ENCODE data around the gene RARS1.
A peak's percentile ranks its signal among the peaks of the same experiment; 100 is the strongest.

RARS1 gene

DNA sequence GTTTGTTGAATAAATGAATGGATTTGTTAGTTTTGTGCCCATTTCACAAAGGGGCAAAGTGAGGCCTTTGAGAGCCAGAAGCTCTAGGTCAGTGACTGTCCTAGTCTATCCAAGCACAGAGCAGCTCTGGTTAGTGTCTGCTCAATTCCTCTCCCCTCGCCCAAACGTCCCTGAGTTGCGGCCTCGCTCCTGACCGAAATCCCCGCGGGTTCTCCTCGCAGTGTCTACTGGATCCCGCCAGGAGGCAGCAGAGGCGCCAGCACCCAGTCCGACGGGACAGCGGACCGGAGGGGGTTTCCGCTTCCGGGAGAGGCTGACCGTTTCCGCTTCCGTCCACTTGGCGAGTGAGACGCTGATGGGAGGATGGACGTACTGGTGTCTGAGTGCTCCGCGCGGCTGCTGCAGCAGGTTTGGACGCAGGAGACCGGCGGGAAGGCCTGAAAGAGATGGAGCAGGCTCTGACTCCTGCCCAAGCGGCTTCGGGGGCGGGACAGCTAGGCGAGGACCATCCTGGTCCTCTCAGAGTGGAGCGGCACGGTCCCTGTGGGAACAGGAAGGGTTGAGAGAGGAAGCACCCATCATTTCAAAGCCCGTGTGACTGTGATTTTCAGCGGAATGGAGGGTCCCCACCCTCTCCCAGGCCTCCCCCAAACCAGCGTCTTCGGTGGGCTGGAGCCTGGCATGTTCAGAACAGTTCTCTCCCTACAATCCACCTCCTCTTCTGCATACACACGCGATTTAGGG lies at the start of gene RARS1:
Gene RARS1 (plus strand): TSS at position 336 of the 744 bp plus-strand sequence. CDS start 28 bp downstream, at position 364.
- FAIRE-seq: peak; percentile 92

DNA sequence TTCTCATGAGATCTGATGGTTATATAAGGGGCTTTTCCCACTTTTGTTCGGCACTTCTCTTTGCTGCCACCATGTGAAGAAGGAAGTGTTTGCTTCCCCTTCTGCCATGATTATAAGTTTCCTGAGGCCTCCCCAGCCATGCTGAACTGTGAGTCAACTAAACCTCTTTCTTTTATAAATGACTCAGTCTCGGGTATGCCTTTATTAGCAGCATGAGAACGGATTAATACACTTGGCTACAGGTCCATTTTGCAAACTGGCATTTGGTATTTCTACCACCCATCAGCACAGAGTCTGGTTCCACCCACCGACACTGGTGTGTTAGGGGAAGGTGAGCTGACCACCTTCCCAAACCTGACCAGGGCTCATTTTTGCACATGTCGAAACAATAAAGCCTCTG lies 47.9 kb upstream of the RARS1 start:
- no peak for FAIRE-seq

DNA sequence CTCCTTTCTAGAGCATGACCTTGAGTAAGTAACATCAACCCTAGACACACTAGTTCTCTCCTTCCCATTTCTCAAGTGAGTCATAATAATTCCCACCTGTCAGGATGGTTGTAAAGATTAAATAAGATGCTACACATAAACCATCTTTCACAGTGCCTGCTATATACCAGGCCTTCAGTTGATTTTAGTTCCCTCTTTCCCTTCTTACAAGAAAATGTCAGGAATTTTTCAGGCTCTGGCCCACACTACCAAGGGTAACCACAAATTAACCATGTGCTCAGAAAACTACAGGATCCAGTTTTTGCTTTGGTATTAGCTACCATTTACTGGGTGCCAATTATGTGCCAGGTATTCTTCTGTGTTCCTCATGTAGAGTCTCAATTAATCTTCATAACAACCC lies 42.7 kb upstream of the RARS1 start:
- FAIRE-seq: no peak

DNA sequence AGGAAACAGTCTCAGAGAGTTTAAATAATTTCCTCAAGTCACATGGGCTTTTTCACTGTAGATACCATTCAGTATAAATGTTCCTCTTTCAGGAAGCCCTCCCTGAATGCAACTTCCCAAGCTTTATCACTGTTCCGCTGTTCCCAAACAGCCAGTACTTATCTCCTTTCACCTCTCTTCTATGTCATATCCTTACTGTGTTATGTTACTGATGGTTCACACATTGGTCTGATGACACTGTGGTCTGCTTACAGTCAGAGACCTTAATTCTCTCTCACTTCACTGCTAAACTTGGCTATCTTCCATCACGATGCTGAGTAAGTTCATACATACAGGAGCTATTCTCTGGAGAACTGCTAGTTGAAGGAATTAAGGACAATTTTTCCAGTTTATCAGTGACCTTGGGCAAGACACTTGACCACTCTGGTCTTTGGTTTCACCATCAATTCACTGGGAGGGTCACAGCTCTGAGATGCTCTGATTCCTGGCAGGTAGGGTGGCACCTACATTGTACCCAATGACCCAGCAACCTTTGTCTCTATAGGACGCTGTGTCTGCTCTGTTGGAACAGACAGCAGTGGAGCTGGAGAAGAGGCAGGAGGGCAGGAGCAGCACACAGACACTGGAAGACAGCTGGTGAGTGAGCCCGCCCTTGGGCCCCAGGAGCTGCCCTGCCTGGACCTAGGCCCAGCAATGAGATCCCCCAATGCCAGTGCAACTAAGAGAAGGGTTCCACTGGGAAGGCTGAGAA lies 42.1 kb upstream of the RARS1 start:
- no peak for FAIRE-seq

DNA sequence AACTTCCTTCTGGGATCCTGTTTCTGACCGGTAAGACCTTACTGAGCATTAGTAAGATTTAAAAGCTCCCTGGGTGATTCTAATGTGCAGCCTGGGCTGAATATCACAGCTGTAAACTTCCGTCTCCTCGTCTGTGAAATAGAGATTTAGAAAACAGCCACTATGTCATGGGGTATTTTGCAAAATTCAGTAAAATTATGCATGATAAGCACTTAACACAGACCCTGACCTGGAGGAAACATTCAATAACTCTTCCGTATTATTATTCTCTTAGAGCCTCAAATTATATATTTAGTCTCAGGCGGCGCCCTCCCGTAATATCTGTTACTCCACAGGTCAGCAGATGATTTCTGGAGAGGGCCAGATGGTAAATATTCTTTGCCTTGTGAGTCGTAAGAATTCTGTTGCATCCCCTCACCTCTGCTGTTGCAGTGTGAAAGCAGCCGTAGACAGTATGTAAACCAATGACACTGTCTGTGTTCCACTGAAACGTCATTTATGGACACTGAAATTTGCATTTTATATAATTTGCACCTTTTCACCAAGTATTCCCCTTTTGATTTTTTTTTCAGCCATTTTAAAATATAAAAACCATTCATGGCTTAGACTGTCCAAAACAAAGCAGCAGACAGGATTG lies 39.2 kb upstream of the RARS1 start:
- FAIRE-seq: no peak

DNA sequence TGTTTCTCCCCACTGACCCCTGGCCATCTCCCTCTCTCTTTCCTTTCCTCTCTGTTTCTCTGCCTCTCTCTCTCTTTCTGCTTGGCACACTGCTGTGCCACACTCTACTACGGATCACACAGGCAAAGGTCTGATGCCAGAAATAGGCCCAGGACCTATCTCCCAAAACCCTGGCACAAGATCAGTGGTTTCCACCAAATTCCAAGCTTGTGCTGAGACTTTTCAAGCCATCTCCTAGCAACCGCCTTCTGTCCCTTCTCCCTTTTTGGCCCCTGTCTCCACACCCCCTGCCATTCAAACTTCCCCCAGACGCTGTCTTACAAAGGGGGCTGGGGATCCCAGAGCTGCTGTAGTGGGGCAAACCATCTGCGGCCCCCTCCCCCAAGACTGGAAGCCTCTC lies 38.5 kb upstream of the RARS1 start:
- FAIRE-seq: no peak

DNA sequence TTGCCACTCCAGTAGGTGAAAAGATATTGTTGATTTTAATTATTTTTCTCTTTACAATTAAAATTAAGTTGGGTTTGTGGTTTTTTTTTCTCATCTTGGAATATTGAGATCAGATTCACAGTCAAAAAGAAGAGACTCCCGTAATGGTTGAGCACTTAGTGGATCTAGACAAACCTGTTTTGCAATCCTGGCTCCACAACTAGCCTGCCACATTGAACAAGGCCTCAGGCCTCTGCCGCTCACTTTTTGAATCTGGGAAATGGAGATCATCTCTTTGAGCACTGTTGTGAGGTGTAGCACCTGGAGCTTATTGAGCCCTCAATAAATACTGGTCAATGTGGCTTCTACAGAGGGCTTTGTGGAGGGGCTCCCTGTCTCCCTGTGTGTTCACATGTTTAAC lies 37.1 kb upstream of the RARS1 start:
- FAIRE-seq: no peak

DNA sequence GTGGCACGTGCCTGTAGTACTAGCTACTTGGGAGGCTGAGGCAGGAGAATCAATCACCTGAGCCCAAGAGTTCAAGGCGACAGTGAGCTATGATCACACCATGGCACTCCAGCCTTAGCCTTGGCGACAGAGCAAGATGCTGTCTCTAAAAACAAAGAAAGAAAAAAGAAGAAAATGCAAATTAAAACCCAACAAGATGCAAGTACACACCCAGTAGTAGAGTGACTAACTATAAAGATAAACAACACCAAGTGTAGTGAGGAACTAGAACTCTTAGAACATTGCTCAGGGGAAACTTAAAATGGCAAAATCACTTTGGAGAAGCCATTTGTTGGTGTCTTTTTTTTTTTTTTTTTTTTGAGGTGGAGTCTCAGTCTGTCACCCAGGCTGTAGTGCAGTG lies 34.7 kb upstream of the RARS1 start:
- no peak for FAIRE-seq

DNA sequence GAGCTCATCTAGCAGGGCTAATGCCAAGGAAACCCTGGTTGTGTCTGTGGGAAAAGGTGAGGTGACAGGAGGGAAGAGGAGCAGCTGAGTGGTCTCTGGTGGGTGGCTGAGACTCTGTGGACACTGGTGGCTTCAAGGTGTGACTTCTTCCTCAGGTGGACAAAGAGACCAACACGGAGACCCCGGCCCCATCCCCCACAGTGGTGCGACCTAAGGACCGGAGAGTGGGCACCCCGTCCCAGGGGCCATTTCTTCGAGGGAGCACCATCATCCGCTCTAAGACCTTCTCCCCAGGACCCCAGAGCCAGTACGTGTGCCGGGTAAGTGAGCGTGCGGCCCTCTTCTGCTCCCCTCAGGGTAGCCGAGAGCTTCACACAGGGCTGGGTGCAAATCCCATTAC lies 31.1 kb upstream of the RARS1 start:
- FAIRE-seq: no peak

DNA sequence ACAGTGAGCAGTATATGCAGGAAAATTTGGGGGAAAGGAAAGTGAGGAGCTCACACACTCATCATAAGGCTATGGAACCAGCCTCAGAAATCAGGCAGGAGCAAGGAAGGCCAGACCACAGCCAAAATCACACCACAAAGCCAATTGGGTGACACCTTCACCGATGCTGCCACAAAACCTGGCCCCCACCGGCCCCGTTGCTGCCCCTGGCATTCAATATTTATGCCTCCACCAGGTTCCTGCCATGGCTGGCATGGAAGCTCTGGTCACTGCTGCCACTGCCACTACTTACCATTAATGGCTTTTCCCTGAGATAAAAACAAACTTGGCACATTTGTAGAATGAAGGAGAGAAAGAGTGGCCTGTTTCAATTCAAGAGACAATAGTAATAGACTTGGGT lies 28.7 kb upstream of the RARS1 start:
- FAIRE-seq: no peak

DNA sequence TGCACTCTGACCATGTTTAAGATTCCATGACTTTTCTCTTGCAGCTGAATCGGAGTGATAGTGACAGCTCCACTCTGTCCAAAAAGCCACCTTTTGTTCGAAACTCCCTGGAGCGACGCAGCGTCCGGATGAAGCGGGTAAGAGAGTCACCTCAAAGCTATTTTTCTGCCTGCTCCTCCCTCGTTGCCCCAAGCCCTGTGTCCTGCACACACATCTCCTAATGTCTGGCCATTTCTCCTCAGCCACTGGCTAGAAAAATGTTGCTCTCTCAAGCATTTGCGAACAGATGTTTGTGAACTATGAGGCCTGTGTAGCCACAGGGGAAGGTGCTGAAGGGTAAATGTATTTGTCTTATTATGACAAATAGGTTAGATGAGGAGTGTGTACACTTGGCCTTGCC lies 25.7 kb upstream of the RARS1 start:
- no peak for FAIRE-seq

DNA sequence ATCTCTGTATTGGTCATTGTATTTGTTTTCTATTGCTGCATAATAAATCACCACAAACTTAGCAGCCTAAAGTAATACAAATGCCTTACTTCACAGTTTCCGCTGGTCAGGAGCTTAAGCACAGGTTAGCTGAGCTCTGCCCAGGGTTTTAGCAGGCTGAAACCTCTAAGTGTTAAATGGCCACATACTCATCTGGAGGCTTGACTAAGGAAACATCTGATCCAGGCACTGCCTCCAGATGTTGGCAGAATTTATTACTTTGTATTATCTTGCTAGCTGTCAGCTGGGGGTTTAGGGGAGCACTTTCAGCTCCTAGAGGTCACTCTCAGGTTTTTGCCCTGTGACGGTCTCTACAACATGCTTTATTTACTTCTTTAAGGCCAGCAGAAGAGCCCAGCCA lies 23.2 kb upstream of the RARS1 start:
- FAIRE-seq: no peak

DNA sequence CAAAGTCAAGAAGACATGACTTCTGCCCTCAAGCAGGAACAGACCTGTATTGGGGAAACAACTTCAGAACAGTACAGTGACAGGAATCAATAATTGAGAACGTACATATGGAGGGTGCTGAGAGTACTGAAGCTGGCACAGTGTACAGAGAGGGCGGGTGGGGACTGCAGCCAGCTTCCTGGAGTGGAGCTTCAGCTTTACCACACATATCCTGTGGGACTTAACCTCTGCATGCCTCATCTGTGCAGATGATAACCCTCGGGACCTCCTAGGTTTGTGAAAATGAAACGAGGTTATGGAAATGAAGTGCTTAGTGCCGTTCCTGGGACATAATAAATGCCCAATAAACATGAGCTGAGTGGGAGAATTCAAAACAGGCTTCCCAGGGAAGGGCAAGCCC lies 22.1 kb upstream of the RARS1 start:
- FAIRE-seq: no peak

DNA sequence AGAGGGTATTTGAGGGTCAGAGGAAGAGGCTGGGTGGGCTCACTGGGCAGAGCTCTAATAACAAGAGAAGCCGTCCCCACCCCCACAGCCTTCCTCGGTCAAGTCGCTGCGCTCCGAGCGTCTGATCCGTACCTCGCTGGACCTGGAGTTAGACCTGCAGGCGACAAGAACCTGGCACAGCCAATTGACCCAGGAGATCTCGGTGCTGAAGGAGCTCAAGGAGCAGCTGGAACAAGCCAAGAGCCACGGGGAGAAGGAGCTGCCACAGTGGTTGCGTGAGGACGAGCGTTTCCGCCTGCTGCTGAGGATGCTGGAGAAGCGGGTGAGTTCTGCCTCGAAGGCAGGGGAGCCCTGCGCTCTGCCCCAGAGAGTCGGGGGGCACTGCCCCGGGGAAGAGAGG lies 21.6 kb upstream of the RARS1 start:
- no peak for FAIRE-seq

DNA sequence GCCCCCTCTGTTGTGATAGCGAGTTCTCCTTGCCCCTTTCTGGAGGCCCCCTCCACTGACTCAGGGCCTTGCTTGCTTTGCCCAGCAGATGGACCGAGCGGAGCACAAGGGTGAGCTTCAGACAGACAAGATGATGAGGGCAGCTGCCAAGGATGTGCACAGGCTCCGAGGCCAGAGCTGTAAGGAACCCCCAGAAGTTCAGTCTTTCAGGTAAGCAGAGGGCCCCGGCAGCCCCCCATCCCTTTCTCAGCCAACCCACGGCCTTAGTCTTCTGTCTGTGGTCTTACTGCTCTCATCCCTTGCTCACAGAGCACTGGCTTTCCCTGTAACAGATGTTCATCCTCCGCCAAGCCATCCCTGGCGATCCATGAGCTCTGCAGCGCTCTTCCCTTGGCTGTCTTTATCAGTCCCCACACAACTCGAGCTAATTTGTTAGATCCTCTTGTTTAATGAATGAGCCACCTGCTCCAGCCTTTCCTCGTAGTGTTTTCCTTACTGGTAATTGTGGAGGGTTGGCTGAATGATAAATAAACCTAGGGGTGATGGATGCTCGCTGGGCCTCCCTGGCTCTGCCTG lies 18.4 kb upstream of the RARS1 start:
- no peak for FAIRE-seq

DNA sequence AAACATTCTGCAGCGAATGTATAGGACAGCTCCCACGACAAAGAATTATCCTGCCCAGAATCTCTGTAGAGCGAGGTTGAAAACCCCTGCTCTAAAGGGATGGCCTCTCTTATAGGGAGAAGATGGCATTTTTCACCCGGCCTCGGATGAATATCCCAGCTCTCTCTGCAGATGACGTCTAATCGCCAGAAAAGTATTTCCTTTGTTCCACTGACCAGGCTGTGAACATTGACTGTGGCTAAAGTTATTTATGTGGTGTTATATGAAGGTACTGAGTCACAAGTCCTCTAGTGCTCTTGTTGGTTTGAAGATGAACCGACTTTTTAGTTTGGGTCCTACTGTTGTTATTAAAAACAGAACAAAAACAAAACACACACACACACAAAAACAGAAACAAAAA lies 17.4 kb upstream of the RARS1 start:
- no peak for FAIRE-seq

DNA sequence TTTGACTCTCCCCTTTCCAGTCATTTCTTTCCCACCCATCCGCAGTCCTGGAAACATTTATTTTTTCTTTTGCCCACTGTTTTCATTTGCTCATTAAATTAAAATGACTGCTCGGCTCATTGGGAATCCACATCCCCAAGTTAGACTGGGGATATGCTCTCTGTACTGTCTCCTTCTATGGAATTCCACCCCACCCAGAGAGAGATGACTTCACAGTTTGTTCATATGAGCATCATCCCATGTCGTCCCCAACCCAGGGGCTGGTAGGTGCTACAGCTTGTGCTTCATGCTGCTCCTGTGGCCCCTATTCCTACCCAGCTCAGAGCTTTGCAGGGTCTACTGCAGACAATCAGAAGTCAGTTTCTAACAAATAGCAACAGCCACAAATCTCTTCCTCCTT lies 16.5 kb upstream of the RARS1 start:
- FAIRE-seq: no peak

DNA sequence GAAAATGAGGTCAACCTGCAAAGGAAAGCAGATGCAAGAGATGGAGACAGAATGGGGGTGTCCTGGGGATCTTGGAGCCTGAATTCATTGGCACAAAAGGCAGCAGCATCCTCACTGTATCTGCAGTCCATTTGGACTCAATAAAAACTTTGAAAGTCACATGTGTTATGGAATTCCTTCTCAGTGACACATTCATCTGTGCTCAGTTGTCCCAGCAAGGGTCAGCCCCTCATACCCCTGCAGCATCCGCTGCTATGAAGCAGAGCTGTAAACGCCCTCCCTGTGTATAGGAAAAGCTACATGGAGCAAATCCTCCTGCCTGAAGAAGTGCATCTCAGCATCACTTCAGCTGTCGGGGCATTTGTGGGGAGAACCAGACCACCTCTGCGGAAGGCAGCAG lies 14.5 kb upstream of the RARS1 start:
- no peak for FAIRE-seq

DNA sequence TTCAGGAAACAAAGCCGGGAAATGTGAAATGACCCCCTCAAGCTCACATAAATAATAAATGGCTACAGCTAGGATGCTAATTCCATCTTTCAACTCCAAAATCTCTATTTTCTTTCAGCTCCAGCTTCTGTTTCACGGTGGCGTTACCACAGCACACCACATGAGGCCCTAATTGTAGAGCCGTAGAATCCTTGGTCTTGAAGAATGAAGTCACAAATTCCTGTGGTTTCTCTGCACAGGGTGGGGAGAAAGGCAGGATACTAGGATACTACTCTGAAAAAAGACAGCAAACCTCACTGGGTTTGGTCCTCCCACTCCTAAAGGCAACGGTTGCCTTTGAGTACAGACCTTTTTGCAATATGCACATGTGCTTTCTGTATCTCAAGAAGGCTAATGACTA lies 13.9 kb upstream of the RARS1 start:
- no peak for FAIRE-seq

DNA sequence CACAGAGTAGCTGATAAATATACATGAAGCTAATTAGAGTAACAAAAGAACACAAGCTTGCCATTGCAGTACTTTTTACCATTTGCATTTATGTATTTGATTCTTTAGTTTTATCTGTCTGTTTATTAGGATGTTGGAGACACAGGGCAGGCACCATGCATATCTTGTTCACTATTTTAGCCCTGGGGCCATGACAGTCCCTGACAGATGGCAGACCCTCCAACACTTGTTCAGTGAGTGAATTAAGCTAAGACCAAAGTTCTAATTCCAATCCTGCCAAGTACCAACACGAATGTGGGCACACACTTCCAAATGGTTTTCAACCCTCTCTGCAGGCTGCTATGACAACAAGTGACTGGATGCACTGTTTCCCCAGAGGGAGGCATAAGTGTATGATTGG lies 12.0 kb upstream of the RARS1 start:
- FAIRE-seq: no peak

DNA sequence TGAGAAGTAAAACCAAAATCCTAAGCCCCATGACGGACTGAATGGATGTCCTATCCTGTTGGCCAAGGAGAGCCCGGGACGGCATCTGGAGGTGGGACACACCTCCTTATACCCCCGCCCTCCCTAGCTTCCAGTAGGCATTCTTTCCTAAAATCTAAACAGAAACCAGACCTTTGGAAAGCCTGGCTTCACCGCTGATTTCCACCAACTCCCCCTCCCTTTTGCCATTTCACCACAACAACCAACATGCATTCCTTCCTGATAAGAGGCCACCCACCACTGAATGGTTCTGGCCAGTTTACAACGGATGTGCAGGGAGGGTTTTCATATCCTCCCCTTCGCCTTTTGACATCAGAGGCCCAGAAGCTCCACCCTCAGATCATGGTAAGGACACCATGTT lies 9.2 kb upstream of the RARS1 start:
- no peak for FAIRE-seq

DNA sequence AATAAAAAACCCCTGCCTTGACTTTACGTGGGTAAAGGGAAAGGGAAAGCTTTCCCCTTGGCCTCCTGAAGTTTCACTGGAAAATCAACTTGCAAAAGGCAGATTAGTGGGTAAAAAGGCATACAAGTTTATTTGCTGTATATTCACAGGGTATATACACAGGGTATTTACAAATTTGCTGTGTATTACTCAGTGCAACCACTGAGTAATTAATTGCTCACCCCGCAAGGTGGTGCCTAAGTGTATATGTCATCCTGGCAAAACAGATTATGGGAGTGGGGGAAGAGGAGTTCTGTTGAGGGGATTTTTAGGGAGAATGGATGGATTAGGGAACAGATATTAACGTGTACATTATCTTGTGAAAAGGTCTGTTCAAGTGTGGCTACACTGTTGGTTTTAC lies 7.1 kb upstream of the RARS1 start:
- no peak for FAIRE-seq

DNA sequence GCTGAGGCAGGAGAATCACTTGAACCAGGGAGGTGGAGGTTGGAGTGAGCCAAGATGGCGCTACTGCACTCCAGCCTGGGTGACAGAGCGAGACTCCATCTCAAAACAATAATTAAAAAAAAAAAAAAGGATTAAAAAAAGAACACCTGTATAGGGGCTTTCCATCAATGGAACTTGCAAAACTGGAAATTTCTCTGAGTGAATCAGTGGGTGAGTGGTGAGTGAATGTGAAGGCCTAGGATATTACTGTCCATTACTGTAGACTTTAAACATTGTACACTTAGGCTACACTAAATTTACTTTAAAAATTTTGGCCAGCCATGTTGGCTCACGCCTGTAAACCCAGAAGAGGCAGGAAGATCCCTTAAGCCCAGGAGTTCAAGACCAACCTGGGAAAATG lies 5.7 kb upstream of the RARS1 start:
- FAIRE-seq: no peak

DNA sequence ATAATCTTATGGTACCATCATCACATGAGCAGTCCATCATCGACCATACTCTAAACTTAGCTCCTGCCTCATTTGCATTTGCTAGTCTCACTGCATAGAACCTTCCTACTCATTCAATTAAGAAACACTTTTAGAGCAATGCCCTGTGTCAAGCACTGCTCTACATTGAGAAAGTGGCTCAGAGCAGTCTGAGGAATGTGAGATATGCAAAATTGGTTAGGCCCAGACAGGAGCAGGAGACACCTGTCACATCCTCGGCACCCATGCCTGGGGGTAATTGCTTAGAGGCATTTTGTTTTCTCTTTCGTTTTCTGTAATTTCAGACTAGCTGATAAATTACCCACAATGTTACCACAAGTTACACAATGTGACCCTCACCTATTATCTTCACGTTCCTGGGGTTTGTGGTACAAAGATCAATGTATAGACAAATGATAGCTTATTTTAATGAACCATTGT lies 4.9 kb upstream of the RARS1 start:
- FAIRE-seq: no peak
